Measurements from ENCODE around the gene ASAP3.

ASAP3 gene

GRCh38 chr1:23530747-23531561 is 47.0 kb upstream of the ASAP3 start, which contains the start of gene E2F2:
Gene E2F2 (minus strand): TSS chr1:23531233. CDS start chr1:23530793, 440 bp downstream.
- Histone ChIP-seq H3K4me2 (ENCODE audit: insufficient read depth, low read length, poor library complexity, severe bottlenecking) (peak within 1 kb of the TSS; percentile 93), H3K14ac (ENCODE audit: low read length) (peak within 1 kb of the TSS; percentile 60)
- WGBS, 2 donors (ENCODE audit: extremely low coverage in 2 of 2, insufficient read length in 2 of 2, insufficient replicate concordance in 1 of 2), result no CpG with 5 or more reads among the region's 85 CpGs

DNA sequence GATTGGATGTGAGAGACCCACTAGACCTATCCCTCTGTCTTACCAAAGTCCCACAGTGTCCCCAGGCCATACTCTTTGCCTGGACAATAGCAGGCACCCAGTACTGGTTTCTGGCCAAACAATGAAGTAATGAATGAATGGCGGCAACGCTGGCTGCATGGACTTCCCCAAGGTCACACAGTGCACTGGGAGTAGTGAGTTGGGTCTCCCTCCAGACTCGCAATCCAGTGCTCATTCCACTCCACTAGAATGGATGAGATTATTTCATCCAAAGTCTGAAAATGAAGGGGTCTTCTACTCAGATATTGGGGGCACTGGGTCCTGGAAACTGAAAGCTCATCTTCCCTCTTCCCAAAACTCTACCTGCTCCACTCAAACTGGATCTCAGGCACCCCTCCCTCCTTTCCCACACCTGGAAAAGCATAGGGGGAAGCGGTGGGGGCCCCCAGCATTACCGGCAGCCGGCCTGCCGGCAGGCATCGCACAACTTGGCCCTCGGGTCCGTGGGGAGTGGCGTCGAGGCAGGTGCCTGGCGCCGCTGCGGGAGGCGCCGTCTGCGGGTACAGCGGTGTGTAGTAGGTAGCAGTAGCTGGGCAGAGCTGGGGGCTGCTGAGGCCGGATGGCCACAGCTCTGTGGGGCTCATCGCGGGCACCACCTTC is 46.2 kb upstream of the ASAP3 start:
- no peak overlapping the region for H4K91ac ChIP-seq (ENCODE audit: low read depth, low read length, poor library complexity)
- H4K8ac ChIP-seq (ENCODE audit: low read depth, low read length), result peak overlapping the region; percentile 17
- no peak overlapping the region for H2AK5ac ChIP-seq (ENCODE audit: low read depth, low read length)
- peak overlapping the region; percentile 84 for H3K18ac ChIP-seq (ENCODE audit: low read length)
- H3K9ac ChIP-seq (ENCODE audit: low read depth, low read length, poor library complexity), result peak overlapping the region; percentile 90
- H3K36me3 ChIP-seq (replicated peaks in 1 of 2; ENCODE audit: control insufficient read depth in 2 of 2, insufficient read depth in 2 of 2, low read length in 2 of 2), result peaks cover 0 to 13% of the 10 kb centered on the region in 2 donors
- WGBS, 2 donors (ENCODE audit: extremely low coverage in 2 of 2, insufficient read length in 2 of 2, insufficient replicate concordance in 1 of 2), result no CpG with 5 or more reads among the region's 22 CpGs
- no peaks in the 10 kb centered on the region for H3K9me3 ChIP-seq (replicated peaks in 1 of 2; ENCODE audit: control insufficient read depth in 2 of 2, insufficient read depth in 1 of 2, low read depth in 1 of 2, low read length in 2 of 2)
- H3K4me1 ChIP-seq (ENCODE audit: control insufficient read depth in 2 of 2, insufficient read depth in 1 of 2, low read depth in 1 of 2, low read length in 2 of 2), result peaks cover 26 to 31% of the 10 kb centered on the region in 2 donors
- H2AFZ ChIP-seq (ENCODE audit: low read length), result peak overlapping the region; percentile 86
- H3K79me1 ChIP-seq (ENCODE audit: low read depth, low read length), result peaks cover 2% of the 10 kb centered on the region
- no peak overlapping the region for H2BK12ac ChIP-seq (ENCODE audit: low read length)
- no peak overlapping the region for H3K4ac ChIP-seq (ENCODE audit: low read length)
- no peaks in the 10 kb centered on the region for H3K27me3 ChIP-seq (ENCODE audit: control insufficient read depth in 3 of 3, insufficient read depth in 3 of 3, low read depth in 1 of 3, low read length in 3 of 3)
- no peak for DNase-seq (ENCODE audit: low spot score)
- no peak overlapping the region for H3K23ac ChIP-seq (ENCODE audit: low read depth, low read length, poor library complexity)
- H3K14ac ChIP-seq (ENCODE audit: low read length), result peak overlapping the region; percentile 60
- H2BK5ac ChIP-seq (ENCODE audit: low read length), result peak overlapping the region; percentile 62
- no peak overlapping the region for H3K27ac ChIP-seq (replicated peaks; ENCODE audit: low read length)
- H3K4me3 ChIP-seq (ENCODE audit: low read length in 2 of 2), result peak overlapping the region; percentile 81 to 87
- H3K4me2 ChIP-seq (ENCODE audit: insufficient read depth, low read length, poor library complexity, severe bottlenecking), result peak overlapping the region; percentile 93
- peak overlapping the region; percentile 42 for H2BK15ac ChIP-seq (ENCODE audit: low read length)
- no peak overlapping the region for H2BK120ac ChIP-seq (ENCODE audit: low read depth, low read length)

More at GRCh38 chr1:23530747-23531561, 47.0 kb upstream of the ASAP3 start, which contains the start of gene E2F2:
- H3K9ac ChIP-seq (ENCODE audit: low read depth, low read length, poor library complexity), result peak within 1 kb of the TSS; percentile 90
- H3K23ac ChIP-seq (ENCODE audit: low read depth, low read length, poor library complexity), result no peak within 1 kb of the TSS
- peak within 1 kb of the TSS; percentile 42 for H2BK15ac ChIP-seq (ENCODE audit: low read length)
- H2AK5ac ChIP-seq (ENCODE audit: low read depth, low read length), result no peak within 1 kb of the TSS
- H4K8ac ChIP-seq (ENCODE audit: low read depth, low read length), result peak within 1 kb of the TSS; percentile 17
- no peaks in the 10 kb centered on the region for H3K27me3 ChIP-seq (ENCODE audit: control insufficient read depth in 3 of 3, insufficient read depth in 3 of 3, low read depth in 1 of 3, low read length in 3 of 3)
- peak; percentile 84 for DNase-seq (ENCODE audit: low spot score)
- H3K79me1 ChIP-seq (ENCODE audit: low read depth, low read length), result peaks cover 2% of the 10 kb centered on the region
- H2BK5ac ChIP-seq (ENCODE audit: low read length), result peak within 1 kb of the TSS; percentile 62
- H3K4me1 ChIP-seq (ENCODE audit: control insufficient read depth in 2 of 2, insufficient read depth in 1 of 2, low read depth in 1 of 2, low read length in 2 of 2), result peaks cover 19 to 29% of the 10 kb centered on the region in 2 donors
- peak within 1 kb of the TSS; percentile 94 for H3K18ac ChIP-seq (ENCODE audit: low read length)
- peak within 1 kb of the TSS; percentile 75 for H2BK120ac ChIP-seq (ENCODE audit: low read depth, low read length)
- no peak within 1 kb of the TSS for H4K91ac ChIP-seq (ENCODE audit: low read depth, low read length, poor library complexity)
- no peak within 1 kb of the TSS for H3K4ac ChIP-seq (ENCODE audit: low read length)
- no peaks in the 10 kb centered on the region for H3K9me3 ChIP-seq (replicated peaks in 1 of 2; ENCODE audit: control insufficient read depth in 2 of 2, insufficient read depth in 1 of 2, low read depth in 1 of 2, low read length in 2 of 2)
- H3K27ac ChIP-seq (replicated peaks; ENCODE audit: low read length), result peak within 1 kb of the TSS; percentile 60
- H3K36me3 ChIP-seq (replicated peaks in 1 of 2; ENCODE audit: control insufficient read depth in 2 of 2, insufficient read depth in 2 of 2, low read length in 2 of 2), result peaks cover 0 to 12% of the 10 kb centered on the region in 2 donors
- peak within 1 kb of the TSS; percentile 81 to 87 for H3K4me3 ChIP-seq (ENCODE audit: low read length in 2 of 2)
- no peak within 1 kb of the TSS for H2BK12ac ChIP-seq (ENCODE audit: low read length)
- peak within 1 kb of the TSS; percentile 86 for H2AFZ ChIP-seq (ENCODE audit: low read length)

- no peak overlapping the region for H4K91ac ChIP-seq (ENCODE audit: low read depth, low read length, poor library complexity)
- H3K4me3 ChIP-seq (ENCODE audit: low read length in 2 of 2), result peak overlapping the region; percentile 81 to 87
- peaks cover 32 to 34% of the 10 kb centered on the region in 2 donors for H3K4me1 ChIP-seq (ENCODE audit: control insufficient read depth in 2 of 2, insufficient read depth in 1 of 2, low read depth in 1 of 2, low read length in 2 of 2)
- WGBS, 2 donors (ENCODE audit: extremely low coverage in 2 of 2, insufficient read length in 2 of 2, insufficient replicate concordance in 1 of 2), result no CpG with 5 or more reads among the region's 8 CpGs
- DNase-seq (ENCODE audit: low spot score), result no peak
- no peak overlapping the region for H3K18ac ChIP-seq (ENCODE audit: low read length)
- H3K27ac ChIP-seq (replicated peaks; ENCODE audit: low read length), result no peak overlapping the region
- no peak overlapping the region for H3K23ac ChIP-seq (ENCODE audit: low read depth, low read length, poor library complexity)
- no peaks in the 10 kb centered on the region for H3K27me3 ChIP-seq (ENCODE audit: control insufficient read depth in 3 of 3, insufficient read depth in 3 of 3, low read depth in 1 of 3, low read length in 3 of 3)
- peaks cover 2 to 18% of the 10 kb centered on the region in 2 donors for H3K36me3 ChIP-seq (replicated peaks in 1 of 2; ENCODE audit: control insufficient read depth in 2 of 2, insufficient read depth in 2 of 2, low read length in 2 of 2)
- H2BK12ac ChIP-seq (ENCODE audit: low read length), result no peak overlapping the region
- no peak overlapping the region for H2BK15ac ChIP-seq (ENCODE audit: low read length)
- H3K9ac ChIP-seq (ENCODE audit: low read depth, low read length, poor library complexity), result no peak overlapping the region
- H2BK5ac ChIP-seq (ENCODE audit: low read length), result no peak overlapping the region
- H3K79me1 ChIP-seq (ENCODE audit: low read depth, low read length), result peaks cover 2% of the 10 kb centered on the region
- no peak overlapping the region for H2AFZ ChIP-seq (ENCODE audit: low read length)
- H3K4me2 ChIP-seq (ENCODE audit: insufficient read depth, low read length, poor library complexity, severe bottlenecking), result peak overlapping the region; percentile 93
- no peak overlapping the region for H3K14ac ChIP-seq (ENCODE audit: low read length)
- H3K4ac ChIP-seq (ENCODE audit: low read length), result no peak overlapping the region
- no peak overlapping the region for H2AK5ac ChIP-seq (ENCODE audit: low read depth, low read length)
- H2BK120ac ChIP-seq (ENCODE audit: low read depth, low read length), result no peak overlapping the region
- H3K9me3 ChIP-seq (replicated peaks in 1 of 2; ENCODE audit: control insufficient read depth in 2 of 2, insufficient read depth in 1 of 2, low read depth in 1 of 2, low read length in 2 of 2), result no peaks in the 10 kb centered on the region
- no peak overlapping the region for H4K8ac ChIP-seq (ENCODE audit: low read depth, low read length)
These were observed 45.4 kb upstream of the ASAP3 start for GRCh38 chr1:23529146-23530086.
